GM19452 (cell line): ENCODE data around the gene CEBPA.

ENCODE experiments used
- ATAC-seq: cut with Tn5 transposase; IDR thresholded peaks from one replicate; pipeline ENCODE4 v1.9.1; 2021; ENCODE audit not compliant: unreplicated experiment

The CEBPA gene

GRCh38 chr19:33289261-33289660, 13.1 kb downstream of the CEBPA start:
- no peak for ATAC-seq

- no peak for ATAC-seq
Measured at GRCh38 chr19:33288666-33289065, 13.7 kb downstream of the CEBPA start.

DNA sequence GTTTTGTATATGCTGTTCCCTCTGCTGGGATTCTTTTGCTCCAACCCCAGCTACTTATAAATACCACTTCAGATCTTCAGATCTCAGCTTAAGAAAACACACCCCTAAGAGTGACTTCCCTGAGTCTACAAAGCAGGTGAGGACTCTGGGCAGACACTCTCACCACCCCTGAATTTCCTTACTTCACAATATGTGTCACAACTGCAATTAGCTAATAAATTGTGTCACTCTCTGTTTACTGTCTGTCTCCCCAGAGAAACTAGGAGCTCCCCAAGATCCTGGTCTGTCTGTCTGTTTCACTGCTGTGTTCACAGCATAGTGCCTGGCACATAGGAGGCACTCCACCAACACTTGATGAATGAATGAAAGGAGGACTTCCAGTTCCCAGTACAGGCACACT, 14.4 kb downstream of the CEBPA start:
- ATAC-seq = no peak

GRCh38 chr19:33287438-33287837, 14.9 kb downstream of the CEBPA start:
- ATAC-seq = no peak

DNA sequence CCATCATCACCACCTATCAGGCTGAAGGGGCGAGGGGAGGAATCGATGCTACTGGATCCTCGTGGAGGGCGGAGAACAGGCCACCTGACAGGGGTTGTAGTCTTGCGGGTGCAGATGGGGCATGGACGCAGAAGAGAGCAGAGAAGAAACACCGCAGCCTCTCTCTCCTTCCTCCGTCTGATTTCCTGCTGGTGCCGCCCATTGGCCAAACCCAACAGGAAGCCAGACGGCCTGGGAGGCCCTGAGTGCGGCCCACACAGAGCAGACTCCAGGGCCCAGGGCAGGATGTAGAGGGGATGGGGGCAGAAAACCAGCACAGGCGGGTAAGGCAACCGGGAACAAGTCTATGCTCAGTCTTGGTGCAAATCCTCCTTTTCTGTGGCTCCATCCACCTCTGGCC, 15.4 kb downstream of the CEBPA start:
- ATAC-seq = no peak

- no peak for ATAC-seq
Measured at GRCh38 chr19:33285441-33285927, 16.9 kb downstream of the CEBPA start.

DNA sequence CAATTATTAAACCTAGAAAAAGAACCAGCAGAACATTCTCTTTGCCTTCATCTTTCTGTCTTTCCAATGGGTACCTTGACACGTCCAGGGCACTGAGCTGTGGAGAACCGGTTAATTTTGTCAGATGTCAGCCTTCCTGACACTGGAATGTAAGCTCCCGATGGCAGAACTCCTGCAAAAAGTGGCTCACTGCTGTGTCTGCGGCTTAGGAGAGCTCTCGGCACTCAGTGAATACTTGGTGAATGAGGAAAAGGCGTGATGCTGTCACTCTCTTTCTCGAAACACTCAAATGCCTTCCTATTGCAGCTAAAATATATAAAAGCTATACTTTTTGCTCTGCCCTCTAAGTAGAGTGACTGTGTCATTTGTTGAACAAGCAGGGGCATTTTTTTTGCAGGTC, 17.6 kb downstream of the CEBPA start:
- no peak for ATAC-seq

GRCh38 chr19:33284146-33284643, 18.1 kb downstream of the CEBPA start:
- ATAC-seq = no peak

DNA sequence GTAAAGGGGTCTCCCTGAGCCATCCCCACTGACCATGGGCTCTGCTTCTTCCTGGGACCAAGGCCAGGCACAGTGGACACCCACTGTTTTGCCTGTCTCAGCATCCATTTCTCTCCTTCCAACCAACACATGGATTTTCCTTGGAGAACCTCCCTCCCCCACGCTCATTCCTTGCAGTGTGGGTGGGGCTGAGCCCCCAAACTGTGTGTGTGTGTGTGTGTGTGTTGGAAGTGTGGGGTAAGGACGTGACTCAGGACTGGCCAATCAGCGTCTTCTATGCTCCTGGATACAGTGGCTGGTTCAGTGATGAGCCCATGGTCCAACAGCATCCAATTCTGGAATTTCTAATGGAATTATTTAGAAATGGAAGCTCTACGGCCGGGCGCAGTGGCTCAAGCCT, 18.7 kb downstream of the CEBPA start:
- ATAC-seq = no peak

DNA sequence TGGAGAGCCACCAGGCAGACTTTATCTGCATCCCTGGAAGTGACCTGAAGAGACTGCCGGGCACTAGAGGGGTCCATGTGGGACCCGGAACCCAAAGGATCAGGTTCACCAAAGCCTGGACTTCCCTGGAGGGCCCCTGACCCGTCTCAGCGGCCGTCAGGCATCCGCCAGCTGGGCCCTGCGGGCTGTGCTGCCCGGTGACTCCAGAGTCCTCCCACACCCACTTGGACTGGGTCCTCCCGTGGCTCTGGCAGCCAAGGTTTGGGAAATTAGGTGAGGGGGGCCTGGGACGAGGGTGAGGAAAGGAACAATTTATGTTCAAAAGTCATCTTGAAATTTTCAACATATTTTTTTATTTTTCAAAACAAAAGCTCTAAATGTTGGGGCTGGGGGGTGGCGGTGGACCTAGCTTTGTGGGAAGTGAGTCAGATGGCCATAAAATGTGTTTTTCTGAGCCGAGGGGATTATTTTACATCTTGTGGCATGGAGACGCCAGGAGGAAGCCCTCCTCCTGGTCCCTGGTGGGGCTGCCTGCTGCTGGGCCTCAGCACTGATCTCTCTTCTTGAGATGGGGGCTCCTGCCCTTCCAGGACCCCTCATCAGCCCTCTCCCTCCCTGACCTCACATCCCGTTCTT, 20.2 kb downstream of the CEBPA start:
- no peak for ATAC-seq

GRCh38 chr19:33281296-33281926, 20.9 kb downstream of the CEBPA start:
- no peak for ATAC-seq

DNA sequence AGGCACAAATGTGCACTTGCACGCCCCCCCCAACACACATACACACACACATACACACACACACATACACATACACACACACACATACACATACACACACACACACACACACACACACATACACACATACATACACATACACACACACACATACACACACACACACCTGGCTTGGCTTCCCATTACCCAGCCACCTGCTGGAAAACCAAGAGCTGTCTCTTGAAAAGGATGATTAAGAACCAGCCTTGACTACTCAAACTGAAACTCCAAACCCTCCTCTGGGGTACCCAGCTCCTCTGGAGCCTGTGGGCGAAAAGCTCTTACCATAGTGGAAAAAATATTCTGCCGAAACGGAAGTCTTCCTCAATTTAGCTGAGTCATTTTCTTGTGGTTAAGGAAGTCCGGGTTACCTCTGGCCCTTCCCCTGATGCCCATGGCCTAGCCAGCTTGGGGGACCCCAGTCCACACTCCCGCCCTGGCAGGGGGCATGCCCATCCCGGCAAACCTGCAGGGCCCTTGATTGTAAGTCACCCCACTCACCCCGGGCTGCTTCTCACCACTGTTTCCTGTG, 21.9 kb downstream of the CEBPA start:
- ATAC-seq = peak; percentile 92

DNA sequence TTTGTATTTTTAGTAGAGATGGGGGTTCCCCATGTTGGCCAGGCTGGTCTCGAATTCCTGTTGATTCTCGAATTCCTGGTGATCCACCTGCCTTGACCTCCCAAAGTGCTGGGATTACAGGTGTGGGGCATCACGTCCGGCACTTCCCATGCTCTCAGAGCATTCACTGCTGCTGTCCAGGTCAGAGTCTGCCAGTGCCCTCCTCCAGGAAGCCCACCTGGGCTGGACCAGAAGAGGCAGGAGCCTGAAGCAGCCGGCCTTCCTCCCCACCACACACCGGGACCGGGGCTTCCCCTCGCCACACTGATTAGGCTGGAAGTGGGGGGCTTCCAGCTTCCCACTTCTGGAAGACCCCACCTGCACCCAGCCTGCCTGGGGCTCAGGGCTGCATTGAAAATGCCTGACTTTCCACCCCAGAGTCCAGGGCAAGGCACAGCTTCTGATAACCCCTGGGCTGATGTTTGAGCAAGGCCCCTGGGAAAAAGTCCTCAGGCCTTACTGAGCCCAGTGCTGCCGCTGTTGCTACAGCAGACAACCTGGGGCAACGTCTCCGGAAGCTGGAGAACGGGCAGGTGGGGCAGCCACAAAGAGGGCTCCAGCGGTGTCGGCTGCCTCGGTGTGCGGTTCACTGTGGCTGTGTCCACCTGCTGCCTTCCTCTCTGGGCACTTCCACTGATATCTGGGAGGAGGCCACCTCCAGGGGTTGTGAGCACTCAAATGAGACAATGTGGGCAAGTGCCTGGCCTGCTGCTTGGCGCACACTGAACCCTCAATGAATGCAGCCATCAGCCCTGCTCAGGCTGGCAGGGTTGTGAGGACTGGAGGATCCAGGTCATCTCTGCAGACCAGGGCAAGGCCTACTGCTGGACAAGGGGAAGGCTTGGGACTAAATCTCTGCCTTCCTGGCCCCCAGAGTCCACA, 22.6 kb downstream of the CEBPA start:
- ATAC-seq = no peak

- no peak for ATAC-seq
Measured at GRCh38 chr19:33278403-33279269, 23.7 kb downstream of the CEBPA start.

DNA sequence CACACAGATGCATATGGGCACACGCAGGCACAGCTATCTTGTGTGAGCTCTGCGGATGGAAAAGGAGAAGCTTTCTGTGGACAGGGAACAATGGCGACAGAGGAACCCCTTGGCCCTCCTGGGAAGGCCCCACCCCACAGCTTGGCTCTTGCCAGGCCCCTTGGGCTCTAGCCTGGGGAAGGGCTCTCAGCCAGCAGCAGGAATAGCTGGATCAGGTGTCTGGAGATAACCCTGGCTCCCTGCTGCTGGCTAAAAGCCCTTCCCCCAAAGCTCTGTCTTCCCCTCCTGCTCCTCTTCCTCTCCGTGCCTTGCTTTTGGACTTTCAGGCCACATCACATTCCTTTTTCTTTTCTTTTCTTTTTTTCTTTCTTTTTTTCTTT, 24.3 kb downstream of the CEBPA start:
- no peak for ATAC-seq

GRCh38 chr19:33277434-33277833, 24.9 kb downstream of the CEBPA start:
- no peak for ATAC-seq

GRCh38 chr19:33275933-33276619, 26.3 kb downstream of the CEBPA start:
- ATAC-seq = no peak

DNA sequence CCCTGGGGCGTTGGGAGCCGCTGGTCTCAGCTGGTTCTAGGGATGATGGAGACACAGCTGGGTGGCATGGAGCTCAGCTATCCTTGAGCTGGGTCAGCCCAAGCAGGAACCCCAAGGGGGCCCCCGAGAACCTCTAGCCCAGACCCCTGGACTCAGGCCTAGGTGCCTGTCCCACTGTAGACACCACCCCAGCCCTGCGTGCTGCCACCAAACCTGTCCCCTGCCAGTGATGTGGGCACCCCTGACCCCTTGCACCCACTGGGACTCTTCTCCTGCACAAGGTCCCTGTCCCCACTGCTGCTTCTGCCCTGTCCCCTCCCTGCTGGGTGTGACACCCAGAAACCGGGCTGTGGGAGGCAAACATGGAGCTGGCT, 26.8 kb downstream of the CEBPA start:
- no peak for ATAC-seq

- ATAC-seq = no peak
Measured at GRCh38 chr19:33274663-33275558, 27.4 kb downstream of the CEBPA start.
